Left renal cortex interstitium (tissue), 4 donors: ENCODE measurements around the gene NUTF2. TPM values are rescaled to one million over a fixed set of nuclear protein-coding genes. Genes with fewer than 3 reads are reported as not detected.
"Not testable (repeated sequence)": the region's sequence is repeated elsewhere in the genome, so short reads cannot be mapped to it uniquely, and the experiment has no call there.

Source experiments
- DNase-seq, 4 donors: peaks; one replicate each; pipeline ENCODE4 v3.0.0-alpha.2; 2013; ENCODE audit warnings: low read depth in 4 of 4, low spot score in 2 of 4, missing footprints in 1 of 4
- polyA plus RNA-seq, 4 donors: library from polyadenylated mRNA; unstranded; fragments of 120-200 nt; gene quantifications; one replicate each; pipeline ENCODE4 v1.2.1, GENCODE V29; 2013; ENCODE audit not compliant: insufficient read length in 4 of 4

The NUTF2 gene
- polyA plus RNA-seq, 4 donors: 114 to 134 (median 127) TPM

GRCh38 chr16:67834242-67834614, 12.5 kb upstream of the NUTF2 start:
- no peak for DNase-seq

DNA sequence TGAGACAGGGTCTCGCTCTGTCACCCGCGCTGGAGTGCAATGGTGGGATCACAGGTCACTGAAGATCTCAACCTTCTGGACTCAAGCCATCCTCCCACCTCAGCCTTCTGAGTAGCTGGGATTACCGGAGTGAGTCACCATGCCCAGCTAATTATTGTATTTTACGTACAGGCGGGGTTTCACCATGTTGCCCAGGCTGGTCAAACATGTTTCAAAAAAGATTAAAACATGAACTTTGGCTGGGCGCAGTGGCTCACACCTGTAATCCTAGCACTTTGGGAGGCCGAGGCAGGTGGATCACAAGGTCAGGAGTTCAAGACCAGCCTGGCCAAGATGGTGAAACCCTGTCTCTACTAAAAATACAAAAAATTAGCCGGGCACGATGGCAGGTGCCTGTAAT, 9.5 kb upstream of the NUTF2 start:
- DNase-seq: not testable (repeated sequence)

DNA sequence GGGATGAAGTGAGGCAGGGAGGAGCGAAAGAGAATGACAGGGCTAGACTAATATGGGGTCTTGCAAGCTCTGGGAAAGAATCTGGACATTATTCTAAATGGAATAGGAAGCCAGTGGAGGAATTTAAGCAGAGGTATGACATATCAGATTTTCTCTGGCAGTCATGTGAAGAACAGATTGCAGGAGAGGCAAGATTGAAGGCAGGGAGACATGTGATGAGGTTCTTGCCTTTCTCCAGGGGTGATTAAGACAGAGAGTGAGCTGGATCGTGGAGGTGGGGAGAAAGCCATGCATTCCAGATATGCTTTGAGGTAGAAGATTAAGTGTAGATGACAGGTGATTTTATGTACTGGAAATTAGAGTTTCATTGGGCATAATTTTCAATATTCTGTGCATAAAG, 8.9 kb upstream of the NUTF2 start:
- no peak for DNase-seq

DNA sequence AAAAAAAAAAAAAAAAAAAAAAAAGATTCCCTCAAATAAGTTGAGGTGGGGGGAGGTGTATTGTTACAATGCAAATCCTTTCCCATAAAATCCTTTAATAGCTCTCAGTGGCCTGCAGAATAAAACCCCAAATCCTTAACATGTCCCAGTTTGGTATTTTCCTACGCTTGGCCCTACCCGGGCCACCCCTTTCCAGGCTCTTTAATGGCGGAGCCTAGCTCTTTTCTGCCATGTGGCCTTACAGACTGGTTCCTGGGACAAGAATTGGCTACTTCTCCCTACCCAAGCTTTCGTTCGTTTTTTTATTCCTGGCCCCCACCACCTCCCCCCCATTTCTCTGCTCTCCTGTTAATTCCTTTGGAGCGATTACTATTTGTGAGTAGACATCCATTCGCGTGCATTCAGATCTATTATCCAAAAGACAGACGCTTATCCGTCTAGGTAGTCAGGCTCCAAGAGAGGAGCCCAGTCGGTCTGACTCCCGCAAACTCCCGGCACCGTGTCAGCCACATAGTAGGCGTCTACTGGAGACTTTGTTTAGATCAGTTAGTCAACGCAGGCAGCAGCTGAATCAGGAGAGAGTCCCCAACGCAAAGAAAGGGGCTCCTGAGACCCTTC, 5.4 kb upstream of the NUTF2 start:
- DNase-seq: no peak

GRCh38 chr16:67841816-67842508, 4.8 kb upstream of the NUTF2 start, which contains the start of gene THAP11:
Gene THAP11, plus strand, starts transcription at chr16:67842320. Its CDS starts 235 bp downstream, at chr16:67842555.
- DNase-seq: peak; percentile 88 to 96 (median 94)

GRCh38 chr16:67842509-67843342, 4.0 kb upstream of the NUTF2 start:
- DNase-seq: no peak

DNA sequence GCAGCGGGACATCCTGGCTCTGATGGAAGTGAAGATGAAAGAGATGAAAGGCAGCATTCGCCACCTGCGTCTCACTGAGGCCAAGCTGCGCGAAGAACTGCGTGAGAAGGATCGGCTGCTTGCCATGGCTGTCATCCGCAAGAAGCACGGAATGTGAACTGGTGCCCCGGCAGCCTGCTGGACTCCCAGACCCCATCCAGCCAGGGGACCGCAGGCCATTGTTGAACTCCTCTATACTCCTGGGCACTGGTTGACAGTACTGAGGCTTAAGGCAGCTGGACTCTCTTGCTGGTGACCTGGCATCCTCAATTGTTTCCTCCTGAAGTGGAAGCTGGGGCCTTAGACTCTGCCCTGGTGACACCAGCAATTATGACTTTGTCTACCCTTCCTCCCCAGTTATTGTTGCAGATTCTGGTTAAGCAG, 3.4 kb upstream of the NUTF2 start:
- no peak for DNase-seq

- DNase-seq: no peak
Measured at GRCh38 chr16:67844497-67844896, 2.2 kb upstream of the NUTF2 start.

DNA sequence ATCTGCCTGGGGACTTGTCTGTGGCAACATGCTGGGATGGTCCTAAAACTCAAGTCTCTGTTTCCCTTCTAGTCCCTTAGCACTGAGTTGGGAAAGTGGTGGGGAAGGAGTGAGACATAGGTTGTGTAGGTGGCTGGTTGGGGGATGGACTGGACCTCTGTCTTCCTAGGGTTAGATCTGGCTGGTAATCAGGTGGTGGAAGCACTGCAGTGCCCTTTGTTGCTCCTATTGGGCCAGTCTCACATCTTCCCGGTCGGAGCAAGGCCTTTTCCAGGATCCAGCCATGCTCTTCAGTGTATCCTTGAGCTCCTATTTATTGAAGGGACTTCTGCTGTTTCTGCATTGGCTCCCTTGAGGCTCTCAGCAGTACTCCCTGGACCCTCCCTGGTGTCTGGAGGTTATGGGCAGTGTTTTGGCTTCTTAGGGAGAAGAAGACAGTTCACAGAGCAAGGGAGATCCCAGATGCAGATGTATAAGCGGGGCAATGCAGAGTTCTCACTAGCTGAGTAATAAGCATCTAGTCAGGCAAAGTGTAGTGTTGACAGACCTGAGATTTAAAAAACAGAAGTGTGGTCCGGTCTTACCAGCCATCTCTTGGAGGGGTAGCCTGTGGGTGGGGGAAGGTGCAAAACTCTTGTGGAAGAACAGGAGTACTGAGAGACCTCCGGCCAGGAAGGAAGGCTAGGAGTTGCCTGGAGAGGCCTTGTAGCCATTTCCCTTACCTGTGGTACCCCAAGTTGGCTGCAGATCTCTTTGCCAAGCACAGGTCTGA, 1.3 kb upstream of the NUTF2 start:
- DNase-seq: no peak

DNA sequence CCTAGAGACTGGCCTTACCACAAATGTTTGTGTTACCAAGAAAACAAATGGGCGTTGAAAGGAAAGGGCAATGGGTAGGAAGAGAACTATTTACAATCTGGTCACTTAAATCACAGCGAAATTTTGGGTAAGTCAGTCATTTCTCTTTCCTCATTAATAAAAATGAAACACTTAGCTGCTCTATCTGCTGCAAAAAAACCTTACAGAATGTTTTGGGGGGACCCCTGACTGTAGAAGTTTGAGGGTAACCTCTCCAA, 742 bp upstream of the NUTF2 start:
- no peak for DNase-seq

DNA sequence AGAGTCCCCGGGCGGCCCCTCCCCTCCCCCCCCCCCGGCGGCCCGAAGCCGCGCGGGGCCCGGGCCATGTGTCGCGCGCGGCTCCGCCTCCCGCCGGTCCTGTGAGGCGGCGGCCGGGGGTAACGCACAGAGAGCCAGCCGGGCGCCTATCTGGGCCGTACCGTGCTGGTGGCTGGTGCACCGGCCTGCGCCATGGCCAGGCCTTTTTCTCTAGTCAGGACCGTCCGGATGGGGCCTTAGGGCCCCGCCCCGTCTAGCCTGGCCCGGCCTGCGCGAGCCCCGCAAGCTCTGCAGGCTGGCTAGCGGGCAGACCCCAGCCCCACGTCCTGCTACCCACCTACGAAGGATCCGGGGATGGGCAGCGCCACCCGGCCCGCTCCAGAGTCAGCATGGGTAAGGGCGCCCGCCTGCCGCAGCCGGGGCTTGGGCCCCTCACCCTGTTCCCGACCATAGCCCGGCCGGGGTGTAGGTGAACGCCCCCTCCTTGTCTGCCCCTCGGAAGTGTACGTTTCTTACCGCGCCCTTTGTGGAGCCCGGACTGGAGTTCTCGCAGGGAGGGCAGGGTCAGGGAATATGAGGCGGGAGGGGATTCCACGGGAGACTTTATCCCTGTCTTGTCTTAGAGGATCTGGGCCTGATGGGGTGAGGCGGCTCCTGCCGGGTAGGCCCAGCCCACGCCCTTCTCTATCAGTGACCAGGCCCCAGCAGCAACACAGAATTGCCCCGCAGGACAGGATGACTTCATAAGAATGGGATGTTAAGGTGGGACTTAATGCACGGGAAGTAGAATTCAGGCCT, 530 bp downstream of the NUTF2 start, which contains the start of gene CENPT:
CENPT (minus strand) TSS at position 630 of the 798 bp plus-strand sequence. CDS start 13,834 bp downstream, outside the sequence.
- DNase-seq: no peak

DNA sequence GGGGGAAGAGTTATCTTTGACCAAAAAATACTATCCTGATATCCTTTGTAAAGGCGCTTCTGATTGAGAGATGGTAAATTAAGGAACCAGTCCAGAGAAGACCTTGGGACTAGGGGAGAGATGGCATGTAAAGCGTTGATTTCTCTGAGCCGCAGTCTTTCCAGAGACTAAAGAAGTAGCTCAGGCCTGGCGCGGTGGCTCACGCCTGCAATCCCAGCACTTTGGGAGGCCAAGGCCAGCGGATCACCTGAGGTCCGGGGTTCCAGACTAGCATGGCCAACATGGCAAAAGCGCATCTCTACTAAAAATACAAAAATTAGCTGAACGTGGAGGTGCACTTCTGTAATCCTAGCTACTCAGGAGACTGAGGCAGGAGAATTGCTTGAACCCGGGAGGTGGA, 1.4 kb downstream of the NUTF2 start:
- DNase-seq: no peak

DNA sequence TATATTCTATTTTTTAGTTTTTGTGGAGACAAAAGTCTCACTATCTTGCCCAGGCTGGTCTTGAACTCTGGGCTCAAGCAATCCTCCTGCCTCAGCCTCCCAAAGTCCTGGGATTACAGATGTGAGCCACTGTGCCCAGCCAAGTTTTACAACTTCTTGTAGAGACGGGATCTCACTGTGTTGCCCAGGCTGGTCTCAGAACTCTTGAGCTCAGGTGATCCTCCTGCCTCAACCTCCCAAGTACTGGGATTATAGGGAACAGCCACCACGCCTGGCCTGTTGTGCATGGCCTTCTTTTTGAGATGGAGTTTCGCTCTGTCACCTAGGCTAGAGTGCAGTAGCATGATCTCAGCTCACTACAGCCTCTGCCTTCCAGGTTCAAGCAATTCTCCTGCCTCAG, 6.9 kb downstream of the NUTF2 start:
- no peak for DNase-seq

DNA sequence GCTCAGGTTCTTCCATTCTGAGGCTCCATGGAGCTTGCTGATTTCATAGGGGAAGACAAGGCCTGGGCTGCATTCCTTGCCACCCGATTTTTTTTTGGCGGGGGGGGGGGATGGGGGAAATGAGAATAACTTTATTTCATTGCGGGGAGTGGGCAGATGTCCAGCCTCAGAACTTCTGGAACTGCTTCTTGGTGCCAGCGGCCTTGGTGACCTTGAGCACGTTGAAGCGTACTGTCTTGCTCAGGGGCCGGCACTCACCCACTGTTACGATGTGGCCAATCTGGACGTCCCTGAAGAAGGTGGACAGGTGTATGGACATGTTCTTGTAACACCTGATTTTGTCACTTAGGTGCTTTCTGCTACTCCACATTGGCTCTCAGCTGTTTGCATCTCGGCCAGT, 9.1 kb downstream of the NUTF2 start:
- no peak for DNase-seq

GRCh38 chr16:67856927-67857546, 10.3 kb downstream of the NUTF2 start:
- no peak for DNase-seq

- DNase-seq: no peak
Measured at GRCh38 chr16:67857547-67858233, 11.0 kb downstream of the NUTF2 start.

GRCh38 chr16:67858500-67858899, 11.8 kb downstream of the NUTF2 start:
- DNase-seq: no peak

DNA sequence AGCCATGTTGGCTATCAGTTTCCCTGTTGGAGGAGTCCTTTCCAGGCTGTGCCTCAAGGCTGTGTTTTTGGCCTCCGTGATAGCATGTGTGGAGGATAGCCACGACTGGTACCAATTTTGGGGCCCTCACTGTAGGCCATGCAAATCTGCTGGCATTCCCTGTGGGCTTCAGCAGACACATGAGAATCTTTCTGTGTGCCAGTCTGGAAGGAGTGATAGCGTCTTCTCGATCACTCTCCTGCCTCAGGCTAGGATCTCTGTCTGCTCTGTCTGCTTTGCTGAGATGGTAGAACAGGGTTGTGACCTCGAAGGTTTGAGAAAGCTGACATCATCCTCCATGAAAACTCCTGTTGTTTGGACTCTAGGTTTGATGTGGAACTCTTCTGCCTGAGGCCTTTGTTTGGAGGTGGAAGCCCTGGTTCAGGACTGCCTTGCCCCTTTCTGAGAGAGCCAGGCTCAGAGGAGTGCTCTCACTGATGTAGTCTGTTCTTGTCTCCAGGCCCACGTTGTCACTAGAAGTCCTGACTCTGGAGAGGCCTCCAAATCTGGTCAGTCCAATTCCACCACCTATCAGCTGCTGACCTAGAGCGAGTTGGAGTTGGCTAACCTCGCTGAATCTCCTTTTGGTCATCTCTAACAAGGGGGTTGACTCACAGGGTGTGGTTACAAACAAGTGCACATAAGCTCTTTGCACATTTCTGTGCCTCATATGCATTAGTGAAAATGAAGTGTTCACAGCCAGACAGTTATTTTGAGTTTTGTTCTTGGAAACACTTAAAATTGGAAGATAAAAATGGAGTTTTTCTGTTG, 14.1 kb downstream of the NUTF2 start:
- DNase-seq: no peak
